Esophagus squamous epithelium (tissue), 5 donors: ENCODE results near the gene ZFP36L1. TPM values are rescaled to one million over a fixed set of nuclear protein-coding genes. Genes with fewer than 3 reads are reported as not detected.

Experiments used
- DNase-seq: peaks from one replicate; lab custom pipeline; 2025; lab: John Stamatoyannopoulos, UW
- H3K27ac ChIP-seq, 4 donors: fragments of 200-600 bp; sonication (generic); one replicate each; pipeline ENCODE4 v1.5.1; 2016 to 2019; ENCODE audit warnings: mild to moderate bottlenecking in 1 of 4
- H3K27me3 ChIP-seq, 4 donors: fragments of 200-600 bp; sonication (generic); 1 replicate in 3 of 4; 2 replicates in 1 of 4; pipeline versions ENCODE4 v1.5.1 to v1.6.0; 2017 to 2021; ENCODE audit warnings: antibody characterized with exemption in 1 of 4
- H3K36me3 ChIP-seq, 3 donors: fragments of 200-600 bp; sonication (generic); one replicate each; pipeline ENCODE4 v1.5.1; 2016 to 2019
- H3K4me1 ChIP-seq, 3 donors: fragments of 200-600 bp; sonication (generic); one replicate each; pipeline ENCODE4 v1.5.1; 2017 to 2019
- H3K4me3 ChIP-seq, 4 donors: fragments of 200-600 bp; sonication (generic); 1 replicate in 3 of 4; 2 replicates in 1 of 4; pipeline ENCODE4 v1.5.1; 2016 to 2019; ENCODE audit warnings: mild to moderate bottlenecking in 2 of 4, moderate library complexity in 1 of 4
- H3K9me3 ChIP-seq, 3 donors: fragments of 200-600 bp; sonication (generic); one replicate each; pipeline ENCODE4 v1.5.1; 2016 to 2019
- POLR2A ChIP-seq, 4 donors: fragments of 450-650 bp; IDR thresholded peaks; one replicate each; pipeline ENCODE4 v1.6.1; 2017; ENCODE audit warnings: antibody characterized with exemption in 4 of 4, mild to moderate bottlenecking in 4 of 4, moderate library complexity in 3 of 4
- WGBS, 2 donors: methylation state at CpG; one replicate each; pipeline ENCODE4 v1.1.5; 2018; 5-methylcytosine and 5-hydroxymethylcytosine counted together
- intact Hi-C: fragments of 100-400 bp; cut with DNase I; formaldehyde crosslinking; loops from one replicate; pipeline ENCODE4 v1.15.0; 2022
- total RNA-seq, 4 donors: library from RNA; depleted of rRNA; stranded (reverse); fragments of >200 nt; gene quantifications; one replicate each; pipeline ENCODE4 v1.1.0, GENCODE V29; 2016
- TF ChIP-seq, protein P1 (sequence below), 6 experiments: fragments of 450-650 bp in 4 of 6; fragments of 200-600 bp in 2 of 6; sonication (generic) in 2 of 6; IDR thresholded peaks; one replicate each; pipeline ENCODE4 v1.5.1; 2016 to 2019; ENCODE audit warnings: antibody characterized with exemption in 6 of 6, mild to moderate bottlenecking in 4 of 6, moderate library complexity in 4 of 6
- donor health status: DM: yes; HTN: yes; CAD: no.

Gene ZFP36L1
- total RNA-seq, 4 donors from 2014 or later, result 75.4 to 364 (median 152) TPM

- TF ChIP-seq, protein P1, sequence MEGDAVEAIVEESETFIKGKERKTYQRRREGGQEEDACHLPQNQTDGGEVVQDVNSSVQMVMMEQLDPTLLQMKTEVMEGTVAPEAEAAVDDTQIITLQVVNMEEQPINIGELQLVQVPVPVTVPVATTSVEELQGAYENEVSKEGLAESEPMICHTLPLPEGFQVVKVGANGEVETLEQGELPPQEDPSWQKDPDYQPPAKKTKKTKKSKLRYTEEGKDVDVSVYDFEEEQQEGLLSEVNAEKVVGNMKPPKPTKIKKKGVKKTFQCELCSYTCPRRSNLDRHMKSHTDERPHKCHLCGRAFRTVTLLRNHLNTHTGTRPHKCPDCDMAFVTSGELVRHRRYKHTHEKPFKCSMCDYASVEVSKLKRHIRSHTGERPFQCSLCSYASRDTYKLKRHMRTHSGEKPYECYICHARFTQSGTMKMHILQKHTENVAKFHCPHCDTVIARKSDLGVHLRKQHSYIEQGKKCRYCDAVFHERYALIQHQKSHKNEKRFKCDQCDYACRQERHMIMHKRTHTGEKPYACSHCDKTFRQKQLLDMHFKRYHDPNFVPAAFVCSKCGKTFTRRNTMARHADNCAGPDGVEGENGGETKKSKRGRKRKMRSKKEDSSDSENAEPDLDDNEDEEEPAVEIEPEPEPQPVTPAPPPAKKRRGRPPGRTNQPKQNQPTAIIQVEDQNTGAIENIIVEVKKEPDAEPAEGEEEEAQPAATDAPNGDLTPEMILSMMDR (IDR thresholded peaks at IDR 0.05), result no peak
- TF ChIP-seq POLR2A (IDR thresholded peaks at IDR 0.05), result no peak
- intact Hi-C loops, result loop anchor here (5.0 kb wide), 1 partner anchor 887 kb away; no protein-coding TSS in a partner anchor
- Histone ChIP-seq H3K9me3 (no peaks in the 10 kb centered on the region), H3K4me3 (no peak overlapping the region), H3K27ac (no peak overlapping the region), H3K27me3 (no peaks in the 10 kb centered on the region), H3K4me1 (peaks cover 28 to 56% (median 31%) of the 10 kb centered on the region in 3 donors), H3K36me3 (no peaks in the 10 kb centered on the region)
- no peak for DNase-seq
- 100% methylated on average over 1 of the region's 1 CpG for WGBS, 2 donors
These were observed 31.3 kb upstream of the ZFP36L1 start for GRCh38 chr14:68824207-68824516.

- Histone ChIP-seq H3K9me3 (no peaks in the 10 kb centered on the region), H3K4me1 (peaks cover 30 to 62% (median 31%) of the 10 kb centered on the region in 3 donors), H3K27ac (peak overlapping the region in 1 of 4 donors; percentile 61), H3K27me3 (no peaks in the 10 kb centered on the region), H3K4me3 (no peak overlapping the region), H3K36me3 (no peaks in the 10 kb centered on the region)
- DNase-seq, result no peak
- TF ChIP-seq POLR2A (IDR thresholded peaks at IDR 0.05), result no peak
- TF ChIP-seq, protein P1 (IDR thresholded peaks at IDR 0.05), result no peak
- WGBS, 2 donors, result 94 to 95% methylated on average over 5 to 6 of the region's 8 CpGs
- intact Hi-C loops, result loop anchor here (5.0 kb wide), 1 partner anchor 886 kb away; no protein-coding TSS in a partner anchor
These were observed 30.8 kb upstream of the ZFP36L1 start for GRCh38 chr14:68823434-68824206.

- Histone ChIP-seq H3K9me3 (no peaks in the 10 kb centered on the region), H3K4me1 (peaks cover 31 to 68% (median 33%) of the 10 kb centered on the region in 3 donors), H3K4me3 (no peak overlapping the region), H3K27me3 (no peaks in the 10 kb centered on the region), H3K36me3 (no peaks in the 10 kb centered on the region), H3K27ac (peak overlapping the region in 2 of 4 donors; percentile 6 to 61)
- DNase-seq, result no peak
- TF ChIP-seq, protein P1 (IDR thresholded peaks at IDR 0.05), result no peak
- no peak for TF ChIP-seq POLR2A (IDR thresholded peaks at IDR 0.05)
- WGBS, 2 donors, result 33 to 41% methylated on average over 3 to 4 of the region's 4 CpGs
- intact Hi-C loops, result loop anchor here (5.0 kb wide), 1 partner anchor 886 kb away; no protein-coding TSS in a partner anchor
These were observed 30.1 kb upstream of the ZFP36L1 start for GRCh38 chr14:68822926-68823325.

GRCh38 chr14:68822132-68822651, 29.3 kb upstream of the ZFP36L1 start:
- Histone ChIP-seq H3K27ac (peak overlapping the region in 3 of 4 donors; percentile 10 to 99 (median 93)), H3K9me3 (no peaks in the 10 kb centered on the region), H3K27me3 (no peaks in the 10 kb centered on the region), H3K4me3 (no peak overlapping the region), H3K4me1 (peaks cover 35 to 76% (median 39%) of the 10 kb centered on the region in 3 donors), H3K36me3 (no peaks in the 10 kb centered on the region)
- WGBS, 2 donors, result 66 to 81% methylated on average over 3 to 4 of the region's 4 CpGs
- TF ChIP-seq, protein P1 (IDR thresholded peaks at IDR 0.05), result no peak
- TF ChIP-seq POLR2A (IDR thresholded peaks at IDR 0.05), result peak in 1 of 4 donors; percentile 19
- intact Hi-C loops, result loop anchor here (5.0 kb wide), 1 partner anchor 885 kb away; no protein-coding TSS in a partner anchor
- DNase-seq, result no peak
